Fibroblast of skin of right biceps (primary cell): ENCODE measurements around the gene LPCAT1.
A peak's percentile ranks its signal among the peaks of the same experiment; 100 is the strongest.
"Not testable (repeated sequence)": the region's sequence is repeated elsewhere in the genome, so short reads cannot be mapped to it uniquely, and the experiment has no call there.

Experiments
- DNase-seq: peaks from one replicate; pipeline ENCODE4 v3.0.0-alpha.2; 2013

The LPCAT1 gene

DNA sequence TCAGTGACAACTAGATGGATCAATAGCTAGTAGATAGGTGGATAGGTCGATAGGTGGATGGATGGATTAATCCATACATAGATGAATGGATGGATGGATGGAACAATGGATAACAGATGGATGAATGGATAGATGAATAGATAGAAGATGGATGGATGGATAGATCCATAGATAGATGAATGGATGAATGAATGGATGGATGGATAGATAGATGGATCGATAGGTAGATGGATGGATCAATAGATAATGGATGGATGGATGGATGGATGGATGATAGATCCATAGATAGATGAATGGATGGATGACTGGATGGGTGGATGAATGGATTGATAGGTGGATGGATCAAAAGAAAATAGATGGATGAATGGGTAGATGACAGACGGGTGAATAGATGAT is 83.7 kb downstream of the LPCAT1 start:
- no peak for DNase-seq

DNA sequence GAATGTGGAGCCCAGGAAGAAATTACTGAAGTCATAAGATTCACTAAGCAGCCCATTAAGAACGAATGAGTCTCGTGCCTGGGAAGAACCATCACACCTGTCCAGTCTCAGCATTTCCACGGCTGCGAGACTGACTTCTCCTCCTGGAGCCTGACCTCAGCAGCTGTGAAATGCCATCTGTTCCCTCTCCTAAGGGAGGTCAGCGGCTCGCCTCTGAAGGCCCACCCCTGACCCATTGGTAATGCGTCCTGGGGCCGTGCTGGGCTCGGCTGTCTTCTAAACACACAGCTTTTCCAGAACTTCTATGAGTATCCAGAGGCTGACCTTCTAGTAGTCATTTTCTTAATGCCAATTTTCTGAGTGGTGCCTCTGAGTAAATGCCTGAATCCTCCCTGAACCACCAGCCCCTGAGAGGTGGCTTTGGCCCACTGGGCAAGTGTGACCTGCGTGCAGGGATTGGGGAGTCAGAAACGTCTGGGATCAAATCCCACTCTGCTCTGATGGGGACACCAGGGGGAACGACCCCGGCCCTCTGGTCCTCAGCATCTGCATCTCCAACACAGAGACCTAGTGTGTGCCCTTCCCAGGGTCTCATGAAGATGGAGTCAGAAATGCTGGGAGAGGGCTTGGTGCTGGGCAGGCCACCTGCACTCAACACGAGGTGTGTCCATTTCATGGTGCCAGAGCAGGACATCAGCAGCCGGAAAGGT is 84.2 kb downstream of the LPCAT1 start:
- DNase-seq = no peak

DNA sequence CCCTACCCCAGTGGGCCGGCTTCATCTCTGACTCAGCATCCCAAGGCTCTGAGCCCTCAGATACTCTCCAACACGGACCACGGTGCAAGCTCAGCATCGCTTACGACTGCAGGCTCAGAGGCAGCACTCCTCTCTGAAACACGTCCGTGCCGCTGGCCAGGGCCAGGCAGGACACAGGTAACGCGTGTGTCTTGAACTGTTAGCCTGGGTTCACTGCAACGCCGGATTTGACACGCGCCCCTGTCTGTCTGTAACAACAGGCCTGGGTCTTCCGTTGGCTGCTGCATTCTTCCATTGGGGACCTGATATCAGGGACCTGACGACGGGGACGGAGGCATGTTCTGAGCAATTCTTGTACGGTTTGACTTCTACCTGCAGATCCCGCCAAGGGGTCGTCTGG is 84.9 kb downstream of the LPCAT1 start:
- DNase-seq = no peak

DNA sequence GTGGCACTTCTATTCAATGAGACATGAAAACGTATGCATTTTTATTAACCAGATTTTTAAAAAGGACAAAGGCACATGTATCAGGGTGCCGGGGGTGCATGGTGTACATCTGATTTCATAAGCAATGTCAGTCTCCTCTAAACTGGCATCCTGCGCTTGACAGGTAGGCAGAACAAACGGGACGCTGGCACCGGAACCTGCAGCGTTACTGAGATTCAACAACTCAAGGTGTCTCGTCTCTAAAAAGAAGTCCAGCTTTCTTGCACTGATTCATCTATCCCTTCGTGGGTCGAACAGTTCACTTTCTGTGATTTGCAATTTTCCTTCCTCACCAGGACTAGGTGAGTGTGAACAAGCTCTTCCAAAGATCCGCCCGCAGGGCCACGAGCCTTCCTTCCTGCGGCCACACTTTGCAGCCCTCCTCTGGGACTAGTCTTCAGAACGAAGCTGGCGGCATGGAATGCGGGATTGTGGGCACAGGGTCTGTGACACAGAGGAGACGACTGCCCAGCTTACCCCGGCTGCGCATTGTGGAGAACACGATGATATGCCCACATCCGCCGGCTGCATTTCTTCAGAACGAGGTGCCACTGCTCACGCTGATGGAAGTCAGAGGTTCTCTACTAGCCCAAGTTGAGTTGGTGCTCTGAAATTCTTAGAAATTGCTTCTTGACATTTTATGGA is 85.7 kb downstream of the LPCAT1 start:
- no peak for DNase-seq

DNA sequence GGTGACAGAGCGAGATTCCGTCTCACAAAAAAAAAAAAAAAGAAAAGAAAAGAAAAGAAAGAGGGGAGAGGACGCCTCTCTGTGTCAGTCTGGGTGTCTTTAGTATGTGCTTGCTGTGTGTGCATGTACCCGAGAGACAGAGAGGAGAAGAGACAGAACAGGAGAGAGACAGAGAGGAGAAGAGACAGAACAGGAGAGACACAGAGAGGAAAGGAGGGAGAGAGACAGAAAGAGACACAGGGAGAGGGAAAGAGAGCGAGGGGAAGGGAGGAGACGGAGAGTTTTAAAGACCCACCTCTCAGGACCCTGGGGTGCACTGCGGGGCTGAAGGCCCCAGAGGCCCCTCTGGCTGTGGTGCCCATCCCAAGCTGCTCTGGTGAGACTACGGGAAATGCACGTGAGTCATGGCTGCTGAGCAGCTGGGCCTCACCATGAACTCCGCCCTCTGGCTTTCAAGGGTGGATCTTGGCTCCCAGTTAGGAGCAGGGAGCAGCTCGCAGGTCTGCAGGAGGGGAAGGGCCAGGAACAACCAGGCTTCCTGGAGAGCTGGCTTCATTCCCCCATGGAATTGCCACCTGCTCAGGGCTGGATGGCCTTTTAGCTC is 86.4 kb downstream of the LPCAT1 start:
- peak; percentile 20 for DNase-seq

DNA sequence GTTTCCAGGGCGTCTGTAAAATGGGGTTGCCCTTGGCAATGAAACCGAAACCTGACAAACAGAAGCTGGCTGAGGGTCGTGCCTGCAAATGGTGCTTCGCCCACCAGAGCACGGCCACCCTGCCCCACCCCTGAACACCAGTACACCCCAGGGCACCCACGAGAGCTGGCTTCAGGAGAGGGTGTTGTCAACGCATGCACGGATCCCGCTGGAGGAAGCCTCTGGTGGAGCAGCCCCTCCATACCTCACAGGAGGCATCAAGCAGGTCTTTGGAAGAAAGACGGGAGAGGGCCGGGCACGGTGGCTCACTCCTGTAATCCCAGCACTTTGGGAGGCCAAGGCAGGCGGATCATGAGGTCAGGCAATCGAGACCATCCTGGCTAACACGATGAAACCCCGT is 87.1 kb downstream of the LPCAT1 start:
- DNase-seq = no peak

DNA sequence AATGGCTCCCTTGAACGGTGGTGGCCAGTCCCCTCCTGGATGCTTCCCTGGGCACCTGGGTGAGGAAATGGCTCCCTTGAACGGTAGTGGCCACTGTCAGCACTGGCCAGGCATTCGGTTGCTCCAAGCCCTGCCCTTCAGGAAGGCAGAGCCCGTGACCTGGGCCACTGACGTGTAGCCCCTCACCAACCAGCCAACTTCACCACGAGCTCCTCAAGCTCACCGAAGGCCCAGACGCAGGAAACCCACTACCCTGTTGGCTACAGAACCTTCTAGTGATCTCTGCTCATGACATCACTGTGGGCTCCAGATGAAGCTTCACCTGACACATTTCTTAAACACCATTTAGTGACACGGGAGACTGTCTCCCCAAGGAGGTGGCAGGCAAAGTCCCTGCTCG is 87.7 kb downstream of the LPCAT1 start:
- DNase-seq = no peak

DNA sequence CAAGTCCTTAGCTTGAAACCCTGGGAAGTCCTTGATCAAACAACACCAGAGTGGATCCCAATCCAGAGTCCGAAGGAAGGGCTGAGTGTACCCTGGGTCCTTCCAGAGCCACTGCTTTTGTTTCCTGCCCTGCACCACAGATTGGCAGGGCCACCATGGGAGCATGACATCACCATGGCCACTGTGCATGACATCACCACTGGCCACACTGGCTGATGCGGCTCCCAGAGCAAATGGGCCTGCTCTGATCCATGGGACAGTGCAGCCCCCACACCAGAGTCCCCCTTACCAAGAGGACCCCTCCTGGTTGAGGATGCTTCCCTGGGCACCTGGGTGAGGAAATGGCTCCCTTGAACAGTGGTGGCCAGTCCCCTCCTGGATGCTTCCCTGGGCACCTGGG is 88.4 kb downstream of the LPCAT1 start:
- no peak for DNase-seq

DNA sequence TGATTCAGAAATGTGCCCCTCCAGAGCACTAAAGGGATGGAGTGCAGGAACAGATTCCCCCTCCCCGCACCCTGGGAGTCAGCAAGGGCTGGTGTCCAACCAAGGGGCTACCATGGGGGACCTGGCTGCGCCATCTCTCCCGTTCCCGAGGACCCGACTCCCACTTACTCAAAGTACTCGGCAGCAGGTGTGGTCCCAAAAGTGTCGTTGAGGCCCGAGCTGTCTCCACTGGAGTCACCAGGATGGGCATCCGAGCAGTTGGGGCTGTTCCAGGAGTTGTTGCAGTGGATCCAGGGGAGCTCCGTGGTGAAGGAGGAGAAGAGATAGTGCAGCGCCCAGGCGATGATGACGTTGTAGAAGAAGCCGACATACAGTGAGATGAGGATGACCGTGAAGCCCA is 91.5 kb downstream of the LPCAT1 start:
- no peak for DNase-seq

DNA sequence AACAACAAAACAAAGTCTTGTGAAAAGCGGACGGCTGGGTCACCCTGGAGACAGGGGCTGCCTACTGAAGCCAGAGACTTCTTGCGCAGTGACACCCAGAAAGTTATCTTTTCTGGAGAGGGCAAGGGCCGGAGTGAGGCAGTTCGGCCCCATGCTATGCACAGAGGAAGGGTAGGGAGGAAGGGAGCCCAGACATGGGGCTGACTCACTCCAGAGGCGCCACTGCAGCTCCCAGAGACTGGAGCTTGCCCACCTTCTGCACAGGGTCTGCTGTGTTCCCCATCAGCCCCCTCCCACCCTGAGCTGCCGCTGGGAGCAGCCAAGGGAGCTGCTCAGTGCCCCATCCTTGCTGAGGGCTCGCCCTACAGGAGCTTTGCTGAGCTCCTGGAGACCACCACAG is 91.9 kb downstream of the LPCAT1 start:
- no peak for DNase-seq

DNA sequence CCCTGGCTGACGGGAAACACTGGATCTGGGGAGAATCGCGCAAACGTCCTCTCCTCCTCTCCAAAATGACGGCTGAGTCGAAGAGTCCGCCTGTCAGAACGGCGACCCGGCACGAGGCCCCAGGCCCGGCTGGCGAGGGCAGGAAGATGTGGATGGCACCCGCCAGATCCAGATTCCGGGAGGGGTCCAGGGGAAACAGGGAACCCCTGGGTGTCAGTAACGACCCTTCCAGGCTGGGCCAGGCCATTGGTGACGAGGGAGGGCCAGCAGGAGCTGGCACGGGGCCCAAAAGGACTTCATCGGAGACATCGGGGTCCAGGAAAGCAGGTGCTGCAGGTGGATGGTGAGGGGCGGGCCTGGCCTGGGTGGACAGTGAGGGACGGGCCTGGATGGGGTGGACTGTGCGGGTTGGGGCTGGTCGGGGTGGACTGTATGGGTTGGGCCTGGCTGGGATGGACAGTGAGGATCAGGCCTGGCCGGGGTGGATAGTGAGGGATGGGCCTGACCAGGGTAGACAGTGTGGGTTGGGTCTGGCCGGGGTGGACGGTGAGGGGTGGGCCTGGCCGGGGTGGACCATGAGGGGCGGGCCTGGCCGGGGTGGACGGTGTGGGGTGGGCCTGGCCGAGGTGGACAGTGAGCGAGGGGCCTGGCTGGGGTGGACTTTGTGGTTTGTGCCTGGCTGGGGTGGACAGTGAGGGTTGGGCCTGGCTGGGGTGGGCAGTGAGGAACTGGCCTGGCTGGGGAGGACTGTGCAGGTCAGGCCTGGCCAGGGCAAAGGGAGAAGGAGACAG is 92.5 kb downstream of the LPCAT1 start:
- no peak for DNase-seq

DNA sequence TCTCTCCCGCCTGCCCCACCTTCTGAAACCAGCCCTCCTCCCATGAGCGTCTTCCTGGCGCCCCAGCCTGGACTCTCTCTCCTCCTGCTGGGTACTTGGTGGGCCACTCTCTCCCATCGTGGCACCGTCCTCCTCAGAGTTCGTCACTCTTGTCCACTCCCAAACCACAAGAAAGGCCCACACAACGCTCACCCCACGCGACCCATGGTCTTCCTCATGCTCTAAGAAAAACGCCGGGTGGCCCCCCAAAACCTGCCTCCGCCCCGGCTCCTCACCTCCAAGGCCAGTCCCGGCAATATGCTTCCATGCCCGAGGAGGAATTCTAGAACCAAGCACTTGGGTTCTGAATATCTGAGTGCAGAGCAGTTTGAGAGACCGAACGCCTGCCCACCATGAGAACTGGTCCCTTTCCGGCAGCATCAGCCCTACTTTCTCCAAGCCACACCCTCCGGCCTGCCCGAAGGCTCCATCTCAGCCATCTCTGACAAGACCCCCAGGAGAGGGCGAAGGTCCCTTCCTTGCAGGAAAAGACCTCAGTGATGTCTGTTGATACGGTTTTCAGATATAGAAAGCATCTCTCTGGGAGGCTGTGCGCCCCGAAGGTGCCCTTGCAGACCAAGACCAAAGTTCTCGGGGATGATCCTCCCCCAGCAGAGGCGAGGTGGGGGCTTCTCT is 93.5 kb downstream of the LPCAT1 start:
- DNase-seq = no peak

DNA sequence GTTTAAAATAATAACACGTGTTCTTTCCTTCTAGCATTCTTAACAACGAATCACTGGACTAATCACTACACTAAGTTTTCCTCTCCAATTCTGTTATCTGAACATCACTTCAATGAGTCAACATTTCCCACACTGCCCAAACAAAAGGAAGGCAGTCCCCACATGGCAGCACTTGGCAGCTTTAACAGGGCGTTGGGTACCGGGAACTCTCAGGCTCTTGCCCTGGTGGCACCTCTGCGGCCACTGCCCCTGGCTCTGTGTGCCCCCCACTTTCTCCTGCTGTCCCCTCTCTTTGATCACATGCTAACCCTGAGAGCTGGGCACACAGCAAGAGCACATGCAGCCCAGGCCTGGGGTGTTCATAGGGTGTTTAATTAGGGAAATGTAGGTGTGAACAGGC is 94.3 kb downstream of the LPCAT1 start:
- no peak for DNase-seq

DNA sequence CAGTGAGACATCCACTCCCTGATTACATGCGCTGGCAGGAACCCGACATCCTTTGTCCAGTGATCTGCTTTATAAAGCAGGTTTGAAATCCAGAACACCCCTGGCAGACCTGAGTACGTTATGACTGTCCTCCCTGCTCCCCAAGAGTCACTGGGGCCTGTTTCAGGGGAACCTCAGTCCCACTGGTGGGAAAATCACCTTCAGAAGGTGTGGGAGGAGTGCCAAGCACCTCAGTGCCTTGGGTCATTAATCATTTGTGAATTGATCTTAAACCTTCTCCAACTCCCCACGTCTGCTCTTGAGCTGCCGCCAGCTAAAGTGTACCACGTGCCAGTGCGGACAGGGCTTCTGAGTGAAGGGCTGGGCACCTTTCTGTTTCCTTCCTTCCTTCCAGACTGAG is 94.7 kb downstream of the LPCAT1 start:
- DNase-seq = no peak

DNA sequence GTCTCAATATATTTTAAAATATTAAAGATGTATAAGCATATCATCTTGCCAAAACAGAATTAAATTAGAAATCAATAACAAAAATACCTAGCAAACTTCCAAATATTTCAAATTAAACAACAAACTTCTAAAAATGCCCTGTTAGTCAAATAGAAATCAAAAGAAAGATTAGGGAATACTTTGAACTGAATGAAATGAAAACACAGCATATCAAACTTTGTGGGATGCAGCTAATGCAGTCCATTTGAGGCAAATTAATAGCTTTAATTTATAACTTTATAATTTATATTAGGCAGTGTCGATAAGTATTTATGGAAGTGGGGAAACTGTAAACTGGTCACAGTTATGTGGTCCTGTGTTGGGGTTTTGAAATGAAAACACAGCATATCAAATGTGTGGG is 95.7 kb downstream of the LPCAT1 start:
- no peak for DNase-seq

DNA sequence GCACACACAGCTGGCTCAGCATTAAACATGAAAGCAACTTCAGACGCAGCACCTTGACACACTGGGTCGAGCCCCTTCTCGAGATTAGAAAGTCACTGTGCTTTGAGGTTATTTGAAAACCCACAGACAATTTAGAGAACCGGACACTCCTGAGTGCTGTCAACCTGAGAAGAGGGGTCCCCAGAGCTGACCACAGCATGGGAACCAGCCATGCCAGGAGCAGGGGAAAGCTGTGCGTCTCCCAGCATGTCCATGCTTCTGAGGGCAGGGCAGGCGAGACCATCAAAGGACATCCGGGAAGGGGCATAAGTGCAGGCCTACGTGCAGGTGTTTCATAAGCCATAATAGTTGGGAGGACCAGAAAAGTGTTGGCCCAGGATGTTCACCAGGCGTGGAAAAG is 99.0 kb downstream of the LPCAT1 start:
- DNase-seq = no peak

DNA sequence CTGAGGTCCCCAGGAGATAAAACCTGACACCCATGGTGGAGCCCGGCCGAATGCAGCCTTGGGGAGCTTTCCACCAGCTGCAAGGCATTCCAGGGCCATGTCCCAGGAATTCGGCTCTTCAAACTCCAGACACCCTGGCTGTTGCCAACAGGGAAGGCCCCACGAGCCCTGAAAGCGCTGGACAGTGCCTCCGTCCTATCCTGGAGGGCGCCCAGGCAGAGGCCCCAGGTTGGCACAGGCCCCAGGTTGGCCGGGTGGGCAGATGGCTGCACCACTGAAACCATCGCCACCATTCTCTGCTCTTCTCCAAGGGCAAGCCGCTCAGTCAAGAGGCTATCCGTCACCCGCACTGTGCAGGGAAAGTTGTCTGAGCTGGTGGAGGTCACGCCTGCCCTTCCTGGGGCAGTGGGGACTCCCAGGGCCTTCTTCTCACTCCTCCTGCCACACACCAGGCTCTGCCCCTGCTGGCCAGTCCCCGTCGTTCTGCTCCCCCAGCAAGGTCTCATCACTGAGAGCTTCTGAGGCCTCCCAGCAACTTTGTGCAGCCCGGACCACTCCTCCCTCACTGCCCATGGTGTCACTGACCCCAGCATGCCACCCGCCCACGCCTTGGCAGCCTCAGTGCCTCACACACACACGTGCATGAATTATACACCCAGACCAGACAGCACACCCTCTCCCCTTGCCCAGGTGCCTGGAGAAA is 99.7 kb downstream of the LPCAT1 start:
- DNase-seq = no peak

DNA sequence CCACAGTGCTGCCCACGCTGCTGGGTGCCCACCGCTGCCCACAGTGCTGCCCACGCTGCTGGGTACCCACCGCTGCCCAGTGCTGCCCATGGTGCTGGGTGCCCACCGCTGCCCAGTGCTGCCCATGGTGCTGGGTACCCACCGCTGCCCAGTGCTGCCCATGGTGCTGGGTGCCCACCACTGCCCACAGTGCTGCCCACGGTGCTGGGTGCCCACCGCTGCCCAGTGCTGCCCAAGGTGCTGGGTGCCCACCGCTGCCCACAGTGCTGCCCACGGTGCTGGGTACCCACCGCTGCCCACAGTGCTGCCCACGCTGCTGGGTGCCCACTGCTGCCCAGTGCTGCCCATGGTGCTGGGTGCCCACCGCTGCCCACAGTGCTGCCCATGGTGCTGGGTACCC is 101.2 kb downstream of the LPCAT1 start:
- DNase-seq = not testable (repeated sequence)

DNA sequence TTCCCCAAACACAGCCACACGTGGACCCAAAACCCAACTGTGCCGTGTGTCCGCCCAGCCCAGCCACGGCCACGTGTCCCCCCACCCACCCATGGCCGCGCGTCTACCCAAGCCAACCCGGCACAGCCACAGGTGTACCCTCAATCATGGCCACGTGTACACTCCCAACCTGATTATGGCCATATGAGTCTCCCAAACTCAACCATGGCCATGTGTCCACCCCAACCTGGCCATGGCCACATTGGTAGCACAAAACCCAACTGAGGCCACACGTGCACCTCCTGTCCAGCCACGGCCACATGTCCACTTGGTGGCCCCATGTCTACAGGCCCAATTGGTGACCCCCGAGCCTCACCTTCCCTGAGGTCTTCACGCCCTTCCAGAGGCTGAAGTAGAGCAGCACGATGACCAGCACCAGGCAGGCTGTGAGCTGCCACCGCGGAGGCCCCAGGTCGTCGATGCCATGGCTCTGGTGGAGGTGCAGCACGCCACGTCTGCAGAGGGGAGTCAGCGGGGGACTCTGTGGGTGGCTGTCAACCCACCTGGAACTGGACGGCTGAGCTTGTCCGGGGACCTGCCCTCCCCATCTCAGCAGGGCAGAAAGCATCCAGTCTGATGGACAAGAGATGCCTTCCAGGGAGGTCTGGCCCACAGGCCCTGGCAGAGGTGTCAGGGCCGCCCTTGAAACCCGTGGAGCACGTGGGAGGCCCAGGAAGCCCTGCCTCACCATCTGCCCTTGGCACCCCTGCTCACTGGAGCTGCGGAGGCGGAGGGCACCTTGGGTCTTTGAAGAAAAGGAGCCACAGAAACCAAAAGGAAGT is 102.0 kb downstream of the LPCAT1 start:
- DNase-seq = no peak

DNA sequence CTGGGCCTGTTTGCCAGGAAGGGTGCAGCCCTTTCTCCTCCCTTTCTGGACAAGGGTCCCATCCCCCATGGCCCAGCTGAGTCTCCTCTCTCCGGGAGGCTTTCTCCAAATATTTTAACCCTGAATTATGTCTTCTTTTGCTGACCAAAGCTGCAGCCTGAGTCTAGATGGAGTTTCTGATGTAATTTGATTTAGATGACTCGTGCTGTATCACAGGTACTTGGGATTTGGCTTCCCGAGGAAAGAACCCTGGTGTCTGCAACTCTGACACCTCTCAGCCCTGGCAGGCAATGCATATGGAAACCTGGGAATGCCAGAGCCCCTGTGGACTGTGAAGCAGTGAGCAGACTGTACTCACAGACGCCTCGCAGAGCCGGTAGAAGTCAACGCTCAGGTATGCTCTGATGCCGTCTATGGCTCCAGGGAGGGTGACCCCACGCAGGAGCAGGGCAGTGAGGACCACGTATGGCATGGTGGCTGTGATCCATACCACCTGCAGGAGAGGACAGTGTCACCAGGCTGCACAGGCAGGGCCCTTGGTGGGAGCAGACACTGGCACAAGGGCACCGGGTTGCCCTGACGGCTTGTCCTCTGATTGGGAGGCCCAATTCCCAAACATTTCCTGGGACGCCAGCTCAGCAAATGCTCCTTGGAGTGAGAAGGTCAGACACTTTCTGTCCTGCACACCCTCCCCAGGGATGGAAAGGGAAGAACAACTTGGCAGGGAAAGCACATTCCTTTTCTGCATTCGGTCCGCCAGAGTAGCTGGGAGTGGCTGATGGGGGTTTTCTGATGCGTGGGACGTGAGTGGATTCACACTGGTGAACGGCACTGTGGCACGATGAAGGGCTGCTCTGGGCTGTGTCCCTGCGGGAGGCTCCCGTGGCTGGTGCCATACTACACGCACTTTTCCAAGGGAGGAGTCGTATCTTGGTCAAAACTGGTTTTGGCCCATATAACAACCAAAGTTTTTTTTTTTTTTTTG is 103.3 kb downstream of the LPCAT1 start:
- DNase-seq = peak; percentile 8
